CD4-positive, alpha-beta memory T cell (primary cell): ENCODE measurements around the gene PCDHB7. TPM values are rescaled to one million over a fixed set of nuclear protein-coding genes. Genes with fewer than 3 reads are reported as not detected.
"Not testable (repeated sequence)": the region's sequence is repeated elsewhere in the genome, so short reads cannot be mapped to it uniquely, and the experiment has no call there.

Experiments used
- CTCF ChIA-PET: fragments of 350-600 bp; sonication (Branson Sonifier 250); formaldehyde crosslinking; loops from one replicate; lab custom pipeline; 2021; ENCODE audit warnings: inconsistent platforms; ENCODE audit not compliant: partially characterized antibody; lab: Charles Lee
- POLR2A ChIA-PET: fragments of 350-600 bp; sonication (Branson Sonifier 250); formaldehyde crosslinking; loops from one replicate; lab custom pipeline; 2021; ENCODE audit not compliant: partially characterized antibody; lab: Charles Lee
- DNase-seq, 5 donors: peaks; one replicate each; pipeline versions ENCODE4 v3.0.0 to v3.0.0-alpha.2; 2020 to 2022; ENCODE audit warnings: mixed read lengths in 1 of 5
- H3K27ac ChIP-seq: one replicate; pipeline ENCODE4 v1.7.0; 2013; ENCODE audit warnings: low read depth, low read length
- H3K27me3 ChIP-seq: 2 replicates; pipeline ENCODE4 v1.7.0; 2013; ENCODE audit warnings: mild to moderate bottlenecking, low read length, moderate library complexity; ENCODE audit not compliant: insufficient read depth
- H3K36me3 ChIP-seq: 2 replicates; pipeline ENCODE4 v1.7.0; 2013; ENCODE audit warnings: mild to moderate bottlenecking, low read length, moderate library complexity; ENCODE audit not compliant: insufficient read depth
- H3K4me1 ChIP-seq: 2 replicates; pipeline ENCODE4 v1.7.0; 2013; ENCODE audit warnings: mild to moderate bottlenecking, low read length, moderate library complexity; ENCODE audit not compliant: insufficient read depth
- H3K4me3 ChIP-seq, 2 donors: one replicate each; pipeline ENCODE4 v1.7.0; 2013; ENCODE audit warnings: low read length in 2 of 2, mild to moderate bottlenecking in 1 of 2
- H3K9me3 ChIP-seq, 2 donors: one replicate each; pipeline ENCODE4 v1.7.0; 2013; ENCODE audit warnings: low read length in 2 of 2, control low read depth in 1 of 2; ENCODE audit not compliant: control insufficient read depth in 1 of 2
- H3K27ac Mint-ChIP-seq, 7 donors: one replicate each; pipeline ENCODE4 v1.8.0; 2020 to 2021; ENCODE audit warnings: mixed read lengths in 7 of 7, mild to moderate bottlenecking in 6 of 7, inconsistent platforms in 3 of 7, moderate library complexity in 3 of 7
- H3K27me3 Mint-ChIP-seq, 2 donors: one replicate each; pipeline ENCODE4 v1.8.0; 2020 to 2021; ENCODE audit warnings: mixed read lengths in 2 of 2
- H3K36me3 Mint-ChIP-seq, 2 donors: one replicate each; pipeline ENCODE4 v1.8.0; 2020 to 2021; ENCODE audit warnings: mixed read lengths in 2 of 2, inconsistent platforms in 1 of 2, mild to moderate bottlenecking in 1 of 2
- H3K4me1 Mint-ChIP-seq, 4 donors: one replicate each; pipeline ENCODE4 v1.8.0; 2020 to 2021; ENCODE audit warnings: mixed read lengths in 4 of 4, mild to moderate bottlenecking in 1 of 4
- H3K4me3 Mint-ChIP-seq, 8 donors: one replicate each; pipeline ENCODE4 v1.8.0; 2020 to 2021; ENCODE audit warnings: mixed read lengths in 8 of 8, mild to moderate bottlenecking in 7 of 8, moderate library complexity in 6 of 8, inconsistent platforms in 3 of 8
- H3K9me3 Mint-ChIP-seq, 8 donors: one replicate each; pipeline ENCODE4 v1.8.0; 2020 to 2021; ENCODE audit warnings: mixed read lengths in 8 of 8, mild to moderate bottlenecking in 5 of 8, inconsistent platforms in 3 of 8, moderate library complexity in 1 of 8
- intact Hi-C: fragments of 100-400 bp; cut with micrococcal nuclease; formaldehyde crosslinking; loops from one replicate; pipeline ENCODE4 v1.15.1; 2023
- polyA plus RNA-seq, 2 donors: library from polyadenylated mRNA; unstranded; fragments of 300-500 nt; fragmentation: Illumina TruSeq; gene quantifications; one replicate each; pipeline ENCODE4 v1.2.3, GENCODE V29; 2021
- total RNA-seq, 2 experiments: library from RNA; stranded (reverse); gene quantifications; one replicate each; pipeline ENCODE4 v1.2.3, GENCODE V29; 2021

Gene PCDHB7
- total RNA-seq = not detected
- polyA plus RNA-seq = not detected

GRCh38 chr5:141172381-141173204 is at the start of gene PCDHB7:
Gene PCDHB7, plus strand, starts transcription at chr5:141172644. Its CDS starts 192 bp downstream, at chr5:141172836.
- Mint-ChIP-seq H3K27ac (no peak within 1 kb of the TSS), H3K36me3 (peaks cover 0 to 4% of the 10 kb centered on the region in 2 donors), H3K27me3 (peaks cover 24 to 33% of the 10 kb centered on the region in 2 donors), H3K4me3 (peak within 1 kb of the TSS in 3 of 8 donors; percentile 14 to 35 (median 16)), H3K9me3 (peaks cover 0 to 33% (median 13%) of the 10 kb centered on the region in 8 donors), H3K4me1 (peaks cover 0 to 10% (median 3%) of the 10 kb centered on the region in 4 donors)
- CTCF ChIA-PET = no interaction called here
- intact Hi-C loops = loop anchor here (1.0 kb wide), 1 partner anchor 392 kb away; no protein-coding TSS in a partner anchor
- no peaks in the 10 kb centered on the region for H3K36me3 ChIP-seq
- no peaks in the 10 kb centered on the region for H3K27me3 ChIP-seq
- DNase-seq = peak in 2 of 5 donors; percentile 6 to 23
- H3K9me3 ChIP-seq = no peaks in the 10 kb centered on the region
- no peaks in the 10 kb centered on the region for H3K4me1 ChIP-seq
- H3K4me3 ChIP-seq = no peak within 1 kb of the TSS
- H3K27ac ChIP-seq = no peak within 1 kb of the TSS
- POLR2A ChIA-PET = no interaction called here

GRCh38 chr5:141123396-141124135 is 48.9 kb upstream of the PCDHB7 start:
- peaks cover 0 to 27% (median 11%) of the 10 kb centered on the region in 8 donors for H3K9me3 Mint-ChIP-seq
- H3K4me3 ChIP-seq, H3K4me3 Mint-ChIP-seq, H3K27ac ChIP-seq, H3K4me1 ChIP-seq, H3K27me3 ChIP-seq, H3K27ac Mint-ChIP-seq, intact Hi-C loops, CTCF ChIA-PET, H3K4me1 Mint-ChIP-seq, POLR2A ChIA-PET, H3K36me3 ChIP-seq, H3K36me3 Mint-ChIP-seq, H3K9me3 ChIP-seq, DNase-seq: not testable (repeated sequence)
- peaks cover 2 to 14% of the 10 kb centered on the region in 2 donors for H3K27me3 Mint-ChIP-seq

- peaks cover 0 to 20% (median 10%) of the 10 kb centered on the region in 8 donors for H3K9me3 Mint-ChIP-seq
- no peaks in the 10 kb centered on the region for H3K4me1 Mint-ChIP-seq
- H3K27ac Mint-ChIP-seq = no peak overlapping the region
- no peak overlapping the region for H3K4me3 Mint-ChIP-seq
- POLR2A ChIA-PET = no interaction called here
- Histone ChIP-seq H3K4me1 (no peaks in the 10 kb centered on the region), H3K27ac (no peak overlapping the region), H3K9me3 (no peaks in the 10 kb centered on the region), H3K36me3 (no peaks in the 10 kb centered on the region), H3K4me3 (no peak overlapping the region), H3K27me3 (no peaks in the 10 kb centered on the region)
- H3K27me3 Mint-ChIP-seq = peaks cover 6 to 8% of the 10 kb centered on the region in 2 donors
- intact Hi-C loops = no loop called here
- CTCF ChIA-PET = no interaction called here
- H3K36me3 Mint-ChIP-seq = peaks cover 0 to 6% of the 10 kb centered on the region in 2 donors
- DNase-seq = no peak
Measured at GRCh38 chr5:141127305-141127704, 45.1 kb upstream of the PCDHB7 start.

DNA sequence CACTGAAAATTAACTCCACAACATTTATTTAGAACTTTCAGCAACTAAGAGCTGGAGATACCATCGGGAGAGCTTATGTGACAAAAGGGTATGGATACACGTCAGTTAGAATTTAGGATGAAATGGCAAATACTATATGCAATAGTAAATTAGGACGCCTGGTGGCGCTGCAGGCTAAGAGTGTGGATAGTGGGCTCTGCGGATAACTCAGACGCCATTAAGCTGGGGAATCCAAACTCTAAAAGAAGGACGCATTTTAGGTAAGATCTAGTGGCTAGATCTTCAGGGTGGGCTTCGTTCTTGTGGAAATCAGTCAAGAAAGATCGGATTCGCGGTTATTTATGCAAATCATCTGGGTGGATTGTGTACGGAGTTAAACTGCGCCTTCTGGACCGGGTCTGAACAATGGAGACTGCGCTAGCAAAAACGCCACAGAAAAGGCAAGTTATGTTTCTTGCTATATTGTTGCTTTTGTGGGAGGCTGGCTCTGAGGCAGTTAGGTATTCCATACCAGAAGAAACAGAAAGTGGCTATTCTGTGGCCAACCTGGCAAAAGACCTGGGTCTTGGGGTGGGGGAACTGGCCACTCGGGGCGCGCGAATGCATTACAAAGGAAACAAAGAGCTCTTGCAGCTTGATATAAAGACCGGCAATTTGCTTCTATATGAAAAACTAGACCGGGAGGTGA is 37.3 kb upstream of the PCDHB7 start, which contains the start of gene PCDHB5:
PCDHB5 (plus strand) TSS at position 177 of the 688 bp plus-strand sequence; CDS start at position 406, 229 bp downstream.
- Histone ChIP-seq H3K4me3 (no peak within 1 kb of the TSS), H3K36me3 (no peaks in the 10 kb centered on the region), H3K27ac (no peak within 1 kb of the TSS), H3K4me1 (no peaks in the 10 kb centered on the region), H3K27me3 (no peaks in the 10 kb centered on the region), H3K9me3 (no peaks in the 10 kb centered on the region)
- peak within 1 kb of the TSS; percentile 25 to 88 (median 64) for H3K4me3 Mint-ChIP-seq
- no peak within 1 kb of the TSS for H3K27ac Mint-ChIP-seq
- peaks cover 0 to 7% of the 10 kb centered on the region in 2 donors for H3K36me3 Mint-ChIP-seq
- H3K27me3 Mint-ChIP-seq = peaks cover 10 to 13% of the 10 kb centered on the region in 2 donors
- DNase-seq = peak in 1 of 5 donors; percentile 4
- H3K4me1 Mint-ChIP-seq = peaks cover 1 to 9% (median 6%) of the 10 kb centered on the region in 4 donors
- peaks cover 9 to 62% (median 48%) of the 10 kb centered on the region in 8 donors for H3K9me3 Mint-ChIP-seq
- intact Hi-C loops = no loop called here
- POLR2A ChIA-PET = no interaction called here
- CTCF ChIA-PET = no interaction called here

DNA sequence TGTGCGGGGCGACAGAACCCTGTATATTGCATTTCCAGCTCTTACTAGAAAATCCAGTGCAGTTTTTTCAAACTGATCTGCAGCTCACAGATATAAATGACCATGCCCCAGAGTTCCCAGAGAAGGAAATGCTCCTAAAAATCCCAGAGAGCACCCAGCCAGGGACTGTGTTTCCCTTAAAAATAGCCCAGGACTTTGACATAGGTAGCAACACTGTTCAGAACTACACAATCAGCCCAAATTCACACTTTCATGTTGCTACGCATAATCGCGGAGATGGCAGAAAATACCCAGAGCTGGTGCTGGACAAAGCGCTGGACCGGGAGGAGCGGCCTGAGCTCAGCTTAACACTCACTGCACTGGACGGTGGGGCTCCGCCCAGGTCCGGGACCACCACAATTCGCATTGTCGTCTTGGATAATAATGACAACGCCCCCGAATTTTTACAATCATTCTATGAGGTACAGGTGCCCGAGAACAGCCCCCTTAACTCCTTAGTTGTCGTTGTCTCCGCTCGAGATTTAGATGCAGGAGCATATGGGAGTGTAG is 36.7 kb upstream of the PCDHB7 start:
- Mint-ChIP-seq H3K4me1 (peaks cover 1 to 9% (median 6%) of the 10 kb centered on the region in 4 donors), H3K36me3 (peaks cover 0 to 7% of the 10 kb centered on the region in 2 donors), H3K9me3 (peaks cover 9 to 62% (median 48%) of the 10 kb centered on the region in 8 donors), H3K27ac (no peak overlapping the region), H3K27me3 (peaks cover 10 to 11% of the 10 kb centered on the region in 2 donors), H3K4me3 (peak overlapping the region in 5 of 8 donors; percentile 13 to 88 (median 65))
- H3K27me3 ChIP-seq = no peaks in the 10 kb centered on the region
- intact Hi-C loops = no loop called here
- ChIA-PET CTCF (no interaction called here), POLR2A (no interaction called here)
- no peak for DNase-seq
- no peaks in the 10 kb centered on the region for H3K36me3 ChIP-seq
- H3K9me3 ChIP-seq = no peaks in the 10 kb centered on the region
- H3K27ac ChIP-seq = no peak overlapping the region
- H3K4me1 ChIP-seq = no peaks in the 10 kb centered on the region
- no peak overlapping the region for H3K4me3 ChIP-seq

GRCh38 chr5:141137346-141137745 is 35.1 kb upstream of the PCDHB7 start:
- DNase-seq, intact Hi-C loops, H3K36me3 ChIP-seq, H3K27me3 ChIP-seq, H3K27ac Mint-ChIP-seq, H3K36me3 Mint-ChIP-seq, H3K27ac ChIP-seq, H3K4me3 ChIP-seq, CTCF ChIA-PET, H3K4me1 ChIP-seq, H3K4me3 Mint-ChIP-seq, POLR2A ChIA-PET, H3K9me3 ChIP-seq, H3K4me1 Mint-ChIP-seq: not testable (repeated sequence)
- peaks cover 10 to 14% of the 10 kb centered on the region in 2 donors for H3K27me3 Mint-ChIP-seq
- peaks cover 8 to 68% (median 46%) of the 10 kb centered on the region in 8 donors for H3K9me3 Mint-ChIP-seq
